HepG2 (cell line): ENCODE data around the gene FGFR3. TPM values are rescaled to one million over a fixed set of nuclear protein-coding genes. Genes with fewer than 3 reads are reported as not detected.

Experiments
- AKAP8 ChIP-seq: sonication (generic); formaldehyde crosslinking; IDR thresholded peaks from 2 replicates; pipeline ENCODE4 v1.5.1; 2020; ENCODE audit warnings: mild to moderate bottlenecking, missing genetic modification reagents
- ARID2 ChIP-seq: sonication (generic); formaldehyde crosslinking; IDR thresholded peaks from 2 replicates; pipeline ENCODE4 v1.8.1; 2022; ENCODE audit warnings: mild to moderate bottlenecking, missing genetic modification reagents, borderline replicate concordance
- ARID3A ChIP-seq: IDR thresholded peaks from 2 replicates; pipeline ENCODE4 v1.6.1; 2012; ENCODE audit warnings: low read depth, low read length, improper control_type of control experiment
- BCL6 ChIP-seq: IDR thresholded peaks from 2 replicates; pipeline ENCODE4 v1.6.1; 2016; ENCODE audit warnings: missing genetic modification reagents, missing compliant biosample characterization
- EED ChIP-seq: sonication (generic); formaldehyde crosslinking; IDR thresholded peaks from 2 replicates; pipeline ENCODE4 v1.5.0; 2020; ENCODE audit warnings: mild to moderate bottlenecking, missing genetic modification reagents
- HIVEP1 ChIP-seq: sonication (generic); formaldehyde crosslinking; IDR thresholded peaks from 2 replicates; pipeline ENCODE4 v1.4.0; 2020; ENCODE audit warnings: mild to moderate bottlenecking, missing genetic modification reagents
- NCOA2 ChIP-seq: sonication (generic); formaldehyde crosslinking; IDR thresholded peaks from 2 replicates; pipeline ENCODE4 v1.8.0; 2022; ENCODE audit warnings: inconsistent platforms
- SP140L ChIP-seq: sonication (generic); formaldehyde crosslinking; IDR thresholded peaks from 2 replicates; pipeline ENCODE4 v1.4.0; 2020; ENCODE audit warnings: missing genetic modification reagents, borderline replicate concordance
- TBX2 ChIP-seq: sonication (generic); formaldehyde crosslinking; IDR thresholded peaks from 2 replicates; pipeline ENCODE4 v1.5.0; 2020; ENCODE audit warnings: missing genetic modification reagents, mild to moderate bottlenecking, borderline replicate concordance
- TOPORS ChIP-seq: sonication (generic); formaldehyde crosslinking; IDR thresholded peaks from 2 replicates; pipeline ENCODE4 v1.8.0; 2023; ENCODE audit warnings: mild to moderate bottlenecking, missing genetic modification reagents
- U2AF2 ChIP-seq: fragments of 200-400 bp; formaldehyde crosslinking; IDR thresholded peaks from 2 replicates; pipeline ENCODE4 v1.6.1; 2017; ENCODE audit warnings: low read depth, mild to moderate bottlenecking, low read length
- YY1 ChIP-seq: IDR thresholded peaks from 2 replicates; pipeline ENCODE4 v1.6.1; 2011; ENCODE audit warnings: low read length, low read depth, moderate library complexity, mild to moderate bottlenecking; ENCODE audit not compliant: insufficient read depth, insufficient replicate concordance
- ZBTB1 ChIP-seq: sonication (generic); formaldehyde crosslinking; IDR thresholded peaks from 2 replicates; pipeline ENCODE4 v1.4.0; 2020; ENCODE audit warnings: missing genetic modification reagents, borderline replicate concordance
- ZFP1 ChIP-seq: IDR thresholded peaks from 2 replicates; pipeline ENCODE4 v1.6.1; 2016
- ZKSCAN5 ChIP-seq: sonication (generic); formaldehyde crosslinking; IDR thresholded peaks from 2 replicates; pipeline ENCODE4 v1.5.1; 2020; ENCODE audit warnings: mild to moderate bottlenecking, missing genetic modification reagents
- ZNF136 ChIP-seq: sonication (generic); formaldehyde crosslinking; IDR thresholded peaks from 2 replicates; pipeline ENCODE4 v1.8.1; 2022; ENCODE audit warnings: low read depth, mild to moderate bottlenecking, moderate library complexity, missing genetic modification reagents
- ZNF143 ChIP-seq: sonication (generic); formaldehyde crosslinking; IDR thresholded peaks from 2 replicates; pipeline ENCODE4 v1.4.0; 2020; ENCODE audit warnings: missing genetic modification reagents
- ZNF451 ChIP-seq: sonication (generic); formaldehyde crosslinking; IDR thresholded peaks from 2 replicates; pipeline ENCODE4 v1.5.0; 2020; ENCODE audit warnings: mild to moderate bottlenecking, missing genetic modification reagents
- ZNF749 ChIP-seq: sonication (generic); formaldehyde crosslinking; IDR thresholded peaks from 2 replicates; pipeline ENCODE4 v1.8.0; 2022; ENCODE audit warnings: mild to moderate bottlenecking, missing genetic modification reagents, moderate library complexity, borderline replicate concordance
- ZNF766 ChIP-seq: sonication (generic); formaldehyde crosslinking; IDR thresholded peaks from 2 replicates; pipeline ENCODE4 v1.5.0; 2020; ENCODE audit warnings: missing genetic modification reagents, borderline replicate concordance
- polyA plus RNA-seq, 8 experiments: library from polyadenylated mRNA; depleted of rRNA in 3 of 8; stranded (reverse) in 7 of 8; unstranded in 1 of 8; fragments of >200 nt; fragmentation: Illumina TruSeq in 4 of 8; extraction: Trizol in 4 of 8; gene quantifications; 2 replicates each; pipeline versions ENCODE4 v1.2.1 to v1.2.3, GENCODE V29; 2011 to 2016; ENCODE audit warnings: low read depth in 4 of 8, missing spikeins in 1 of 8, mixed read lengths in 1 of 8; ENCODE audit not compliant: insufficient read depth in 1 of 8
- total RNA-seq, 5 experiments: library from RNA; depleted of rRNA; stranded (reverse); fragments of >200 nt; fragmentation: Illumina TruSeq; extraction: Trizol; gene quantifications; 2 replicates each; pipeline ENCODE4 v1.2.3, GENCODE V29; 2016; ENCODE audit warnings: low read depth in 1 of 5
- TF ChIP-seq, protein P1 (sequence below): sonication (generic); formaldehyde crosslinking; IDR thresholded peaks from 2 replicates; pipeline ENCODE4 v1.4.0; 2020; ENCODE audit warnings: missing genetic modification reagents
- TF ChIP-seq, protein P2 (sequence below): IDR thresholded peaks from 2 replicates; pipeline ENCODE4 v1.6.1; 2016; ENCODE audit warnings: missing compliant biosample characterization, missing genetic modification reagents, borderline replicate concordance

Gene FGFR3
- total and polyA plus RNA-seq, 2 of the 13 experiments (the other 11 are each of a cell fraction or from before 2014, with no cell fraction given) = 103 to 109 TPM

DNA sequence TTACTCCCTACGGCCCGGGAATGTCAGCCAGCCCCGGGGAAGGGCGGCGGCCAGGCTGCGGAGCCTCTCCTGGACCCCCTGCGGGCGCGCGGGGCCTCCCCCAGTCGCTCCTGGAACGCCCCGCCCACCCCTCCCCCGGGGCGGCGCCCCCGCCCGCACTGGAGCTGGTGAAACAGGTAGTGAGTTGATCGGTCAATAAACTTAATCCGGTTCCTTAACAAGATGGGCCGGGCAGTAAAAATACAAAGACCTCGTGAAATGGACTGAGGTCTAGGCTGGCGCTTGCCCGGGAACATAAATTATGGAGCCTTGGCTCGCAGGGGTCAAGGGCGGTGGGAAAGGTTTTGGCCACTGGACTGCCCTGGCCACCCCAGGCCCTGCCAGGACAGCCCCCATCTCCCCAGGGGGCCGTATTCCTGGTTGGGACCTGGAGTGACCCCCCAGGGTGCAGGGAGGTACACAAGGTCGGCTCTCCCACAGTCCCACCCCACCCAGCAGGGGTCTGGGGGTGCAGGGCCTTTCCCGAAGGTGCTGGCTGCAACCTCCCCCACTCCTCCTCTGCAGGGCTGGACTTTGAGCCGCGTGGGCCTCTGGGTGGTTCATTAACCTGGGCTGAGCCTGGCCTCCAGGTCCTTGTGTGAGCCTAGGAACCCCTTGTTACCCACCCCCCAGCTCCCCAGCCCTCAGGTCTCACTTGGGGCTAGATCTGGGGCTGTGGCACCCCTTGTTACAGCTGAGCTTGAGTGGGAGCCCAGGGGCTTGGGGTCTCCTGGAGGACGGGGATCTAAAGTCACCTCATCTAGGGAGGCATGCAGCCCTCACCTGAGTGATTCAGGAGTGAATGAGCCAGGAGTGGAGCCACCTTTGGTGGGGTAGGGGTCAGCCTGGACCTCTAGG lies 2.5 kb downstream of the FGFR3 start (continued):
- TF ChIP-seq ARID2 (peak; percentile 60; the same call in 1 of the 2 replicates), ZFP1 (CRISPR knock-in tag) (peak; percentile 48; the same call in 1 of the 2 replicates), YY1 (peak; percentile 50), ZNF451 (CRISPR knock-in tag) (no peak), ZNF136 (no peak), ARID3A (0 out of 2 replicates have a peak, but pooled peaks have one; percentile 39), ZNF143 (CRISPR knock-in tag) (peak; percentile 53; the same call in 1 of the 2 replicates), ZNF766 (CRISPR knock-in tag) (0 out of 2 replicates have a peak, but pooled peaks have one; percentile 17), ZKSCAN5 (CRISPR knock-in tag) (0 out of 2 replicates have a peak, but pooled peaks have one; percentile 18), ZBTB1 (CRISPR knock-in tag) (no peak), AKAP8 (peak; percentile 99), TOPORS (CRISPR knock-in tag) (peak; percentile 53; the same call in 1 of the 2 replicates), SP140L (CRISPR knock-in tag) (0 out of 2 replicates have a peak, but pooled peaks have one; percentile 53), TBX2 (CRISPR knock-in tag) (peak; percentile 58; the same call in 1 of the 2 replicates), U2AF2 (0 out of 2 replicates have a peak, but pooled peaks have one; percentile 23), NCOA2 (CRISPR knock-in tag) (peak; percentile 80), HIVEP1 (peak; percentile 94), EED (0 out of 2 replicates have a peak, but pooled peaks have one; percentile 84), BCL6 (peak; percentile 82), ZNF749 (CRISPR knock-in tag) (peak; percentile 51; the same call in 1 of the 2 replicates)
- TF ChIP-seq, protein P1, sequence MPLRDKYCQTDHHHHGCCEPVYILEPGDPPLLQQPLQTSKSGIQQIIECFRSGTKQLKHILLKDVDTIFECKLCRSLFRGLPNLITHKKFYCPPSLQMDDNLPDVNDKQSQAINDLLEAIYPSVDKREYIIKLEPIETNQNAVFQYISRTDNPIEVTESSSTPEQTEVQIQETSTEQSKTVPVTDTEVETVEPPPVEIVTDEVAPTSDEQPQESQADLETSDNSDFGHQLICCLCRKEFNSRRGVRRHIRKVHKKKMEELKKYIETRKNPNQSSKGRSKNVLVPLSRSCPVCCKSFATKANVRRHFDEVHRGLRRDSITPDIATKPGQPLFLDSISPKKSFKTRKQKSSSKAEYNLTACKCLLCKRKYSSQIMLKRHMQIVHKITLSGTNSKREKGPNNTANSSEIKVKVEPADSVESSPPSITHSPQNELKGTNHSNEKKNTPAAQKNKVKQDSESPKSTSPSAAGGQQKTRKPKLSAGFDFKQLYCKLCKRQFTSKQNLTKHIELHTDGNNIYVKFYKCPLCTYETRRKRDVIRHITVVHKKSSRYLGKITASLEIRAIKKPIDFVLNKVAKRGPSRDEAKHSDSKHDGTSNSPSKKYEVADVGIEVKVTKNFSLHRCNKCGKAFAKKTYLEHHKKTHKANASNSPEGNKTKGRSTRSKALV (CRISPR knock-in tag) = no peak
- TF ChIP-seq, protein P2, sequence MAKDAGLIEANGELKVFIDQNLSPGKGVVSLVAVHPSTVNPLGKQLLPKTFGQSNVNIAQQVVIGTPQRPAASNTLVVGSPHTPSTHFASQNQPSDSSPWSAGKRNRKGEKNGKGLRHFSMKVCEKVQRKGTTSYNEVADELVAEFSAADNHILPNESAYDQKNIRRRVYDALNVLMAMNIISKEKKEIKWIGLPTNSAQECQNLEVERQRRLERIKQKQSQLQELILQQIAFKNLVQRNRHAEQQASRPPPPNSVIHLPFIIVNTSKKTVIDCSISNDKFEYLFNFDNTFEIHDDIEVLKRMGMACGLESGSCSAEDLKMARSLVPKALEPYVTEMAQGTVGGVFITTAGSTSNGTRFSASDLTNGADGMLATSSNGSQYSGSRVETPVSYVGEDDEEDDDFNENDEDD (CRISPR knock-in tag) = peak; percentile 39; the same call in 1 of the 2 replicates
